Activated CD4-positive, alpha-beta T cell treated with anti-CD3 and anti-CD28 coated beads, Interleukin-2, amount 10 ng/mL, durations not matched to agents 24 days and 14 days (primary cell): Measurements from ENCODE around the gene CDC37. TPM values are rescaled to one million over a fixed set of nuclear protein-coding genes. Genes with fewer than 3 reads are reported as not detected.
"Not testable (repeated sequence)": the region's sequence is repeated elsewhere in the genome, so short reads cannot be mapped to it uniquely, and the experiment has no call there.

Experiments used
- DNase-seq: peaks from one replicate; pipeline ENCODE4 v3.0.0; 2022
- H3K27ac Mint-ChIP-seq: one replicate; pipeline ENCODE4 v1.8.0; 2022; ENCODE audit warnings: mild to moderate bottlenecking, mixed read lengths
- H3K27me3 Mint-ChIP-seq: one replicate; pipeline ENCODE4 v1.8.0; 2022; ENCODE audit warnings: mixed read lengths
- H3K36me3 Mint-ChIP-seq: one replicate; pipeline ENCODE4 v1.8.0; 2022; ENCODE audit warnings: low read depth, mild to moderate bottlenecking, mixed read lengths
- H3K4me1 Mint-ChIP-seq: one replicate; pipeline ENCODE4 v1.8.0; 2021; ENCODE audit warnings: mixed read lengths
- H3K4me3 Mint-ChIP-seq: one replicate; pipeline ENCODE4 v1.8.0; 2022; ENCODE audit warnings: mild to moderate bottlenecking, moderate library complexity, mixed read lengths
- H3K9me3 Mint-ChIP-seq: one replicate; pipeline ENCODE4 v1.8.0; 2021; ENCODE audit warnings: mixed read lengths
- intact Hi-C: fragments of 100-400 bp; cut with micrococcal nuclease; formaldehyde crosslinking; loops from one replicate; pipeline ENCODE4 v1.15.1; 2023
- total RNA-seq: library from RNA; stranded (reverse); gene quantifications from 2 replicates; pipeline ENCODE4 v1.2.3, GENCODE V29; 2022

Gene CDC37
- total RNA-seq, 1 donor from 2014 or later: 310 TPM

- Mint-ChIP-seq H3K36me3 (peaks cover 36% of the 10 kb centered on the region), H3K9me3 (peaks cover 8% of the 10 kb centered on the region), H3K4me3 (no peak overlapping the region), H3K27me3 (no peaks in the 10 kb centered on the region), H3K4me1 (peaks cover 12% of the 10 kb centered on the region), H3K27ac (no peak overlapping the region)
- no peak for DNase-seq
- intact Hi-C loops: no loop called here
Measured at GRCh38 chr19:10374931-10375330, 28.4 kb downstream of the CDC37 start.

- H3K4me3 Mint-ChIP-seq: no peak overlapping the region
- DNase-seq: no peak
- no peak overlapping the region for H3K27ac Mint-ChIP-seq
- peaks cover 4% of the 10 kb centered on the region for H3K9me3 Mint-ChIP-seq
- intact Hi-C loops: no loop called here
- no peaks in the 10 kb centered on the region for H3K27me3 Mint-ChIP-seq
- H3K36me3 Mint-ChIP-seq: peaks cover 38% of the 10 kb centered on the region
- H3K4me1 Mint-ChIP-seq: peaks cover 4% of the 10 kb centered on the region
Measured at GRCh38 chr19:10372690-10373089, 30.7 kb downstream of the CDC37 start.

GRCh38 chr19:10368101-10368803, 35.1 kb downstream of the CDC37 start:
- Mint-ChIP-seq H3K27ac (no peak overlapping the region), H3K4me3 (no peak overlapping the region), H3K36me3 (peaks cover 49% of the 10 kb centered on the region), H3K27me3 (no peaks in the 10 kb centered on the region), H3K4me1 (peaks cover 2% of the 10 kb centered on the region), H3K9me3 (no peaks in the 10 kb centered on the region)
- DNase-seq: peak; percentile 58
- intact Hi-C loops: no loop called here

- H3K27me3 Mint-ChIP-seq, H3K4me1 Mint-ChIP-seq, H3K4me3 Mint-ChIP-seq, H3K27ac Mint-ChIP-seq, DNase-seq, intact Hi-C loops, H3K9me3 Mint-ChIP-seq: not testable (repeated sequence)
- H3K36me3 Mint-ChIP-seq: peaks cover 52% of the 10 kb centered on the region
Measured at GRCh38 chr19:10366950-10367512, 36.3 kb downstream of the CDC37 start.

- Mint-ChIP-seq H3K4me3 (no peak overlapping the region), H3K36me3 (peaks cover 64% of the 10 kb centered on the region), H3K27me3 (no peaks in the 10 kb centered on the region), H3K27ac (no peak overlapping the region), H3K9me3 (no peaks in the 10 kb centered on the region), H3K4me1 (peaks cover 5% of the 10 kb centered on the region)
- intact Hi-C loops: no loop called here
- DNase-seq: no peak
Measured at GRCh38 chr19:10365518-10365917, 37.8 kb downstream of the CDC37 start.

GRCh38 chr19:10364644-10365043, 38.7 kb downstream of the CDC37 start:
- Mint-ChIP-seq H3K4me3 (no peak overlapping the region), H3K36me3 (peaks cover 68% of the 10 kb centered on the region), H3K27me3 (no peaks in the 10 kb centered on the region), H3K9me3 (no peaks in the 10 kb centered on the region), H3K27ac (no peak overlapping the region), H3K4me1 (peaks cover 5% of the 10 kb centered on the region)
- no peak for DNase-seq
- intact Hi-C loops: no loop called here

GRCh38 chr19:10363789-10364281, 39.5 kb downstream of the CDC37 start:
- peaks cover 5% of the 10 kb centered on the region for H3K4me1 Mint-ChIP-seq
- intact Hi-C loops: no loop called here
- H3K4me3 Mint-ChIP-seq: no peak overlapping the region
- H3K36me3 Mint-ChIP-seq: peaks cover 66% of the 10 kb centered on the region
- H3K9me3 Mint-ChIP-seq: no peaks in the 10 kb centered on the region
- no peak for DNase-seq
- no peak overlapping the region for H3K27ac Mint-ChIP-seq
- no peaks in the 10 kb centered on the region for H3K27me3 Mint-ChIP-seq

- intact Hi-C loops: no loop called here
- H3K9me3 Mint-ChIP-seq: no peaks in the 10 kb centered on the region
- no peak for DNase-seq
- no peak overlapping the region for H3K4me3 Mint-ChIP-seq
- peaks cover 60% of the 10 kb centered on the region for H3K36me3 Mint-ChIP-seq
- peaks cover 5% of the 10 kb centered on the region for H3K4me1 Mint-ChIP-seq
- no peak overlapping the region for H3K27ac Mint-ChIP-seq
- H3K27me3 Mint-ChIP-seq: no peaks in the 10 kb centered on the region
Measured at GRCh38 chr19:10362259-10362658, 41.1 kb downstream of the CDC37 start.

- intact Hi-C loops: no loop called here
- no peak for DNase-seq
- Mint-ChIP-seq H3K27me3 (no peaks in the 10 kb centered on the region), H3K27ac (no peak overlapping the region), H3K36me3 (peaks cover 56% of the 10 kb centered on the region), H3K9me3 (no peaks in the 10 kb centered on the region), H3K4me1 (peaks cover 5% of the 10 kb centered on the region), H3K4me3 (no peak overlapping the region)
Measured at GRCh38 chr19:10361569-10362011, 41.8 kb downstream of the CDC37 start.

- Mint-ChIP-seq H3K36me3 (peaks cover 54% of the 10 kb centered on the region), H3K27me3 (no peaks in the 10 kb centered on the region), H3K27ac (no peak overlapping the region), H3K4me3 (no peak overlapping the region), H3K9me3 (no peaks in the 10 kb centered on the region), H3K4me1 (peaks cover 3% of the 10 kb centered on the region)
- no peak for DNase-seq
- intact Hi-C loops: no loop called here
Measured at GRCh38 chr19:10356431-10356830, 46.9 kb downstream of the CDC37 start.

GRCh38 chr19:10353793-10354391, 49.5 kb downstream of the CDC37 start:
- no peak overlapping the region for H3K27ac Mint-ChIP-seq
- no peak overlapping the region for H3K4me3 Mint-ChIP-seq
- H3K27me3 Mint-ChIP-seq: no peaks in the 10 kb centered on the region
- intact Hi-C loops: no loop called here
- peaks cover 46% of the 10 kb centered on the region for H3K36me3 Mint-ChIP-seq
- no peaks in the 10 kb centered on the region for H3K9me3 Mint-ChIP-seq
- no peaks in the 10 kb centered on the region for H3K4me1 Mint-ChIP-seq
- peak; percentile 81 for DNase-seq

GRCh38 chr19:10352764-10353671, 50.3 kb downstream of the CDC37 start:
- H3K27me3 Mint-ChIP-seq: no peaks in the 10 kb centered on the region
- H3K36me3 Mint-ChIP-seq: peaks cover 48% of the 10 kb centered on the region
- H3K27ac Mint-ChIP-seq: no peak overlapping the region
- intact Hi-C loops: no loop called here
- H3K4me1 Mint-ChIP-seq: no peaks in the 10 kb centered on the region
- no peak overlapping the region for H3K4me3 Mint-ChIP-seq
- no peaks in the 10 kb centered on the region for H3K9me3 Mint-ChIP-seq
- DNase-seq: no peak

- H3K27me3 Mint-ChIP-seq: no peaks in the 10 kb centered on the region
- no peak overlapping the region for H3K27ac Mint-ChIP-seq
- H3K9me3 Mint-ChIP-seq: no peaks in the 10 kb centered on the region
- H3K4me3 Mint-ChIP-seq: no peak overlapping the region
- peaks cover 15% of the 10 kb centered on the region for H3K36me3 Mint-ChIP-seq
- peaks cover 2% of the 10 kb centered on the region for H3K4me1 Mint-ChIP-seq
- intact Hi-C loops: no loop called here
- no peak for DNase-seq
Measured at GRCh38 chr19:10346509-10346908, 56.8 kb downstream of the CDC37 start.
